Kidney (tissue), 14 donors: ENCODE measurements around the gene ECT2L. TPM values are rescaled to one million over a fixed set of nuclear protein-coding genes. Genes with fewer than 3 reads are reported as not detected.

ENCODE experiments used
- DNase-seq, 5 donors: peaks; one replicate each; pipeline ENCODE4 v3.0.0-alpha.2; 2013 to 2020
- FAIRE-seq: peaks from 2 replicates; lab custom pipeline; 2012; peaks lifted over from hg19 to GRCh38; lab: Jason Lieb, UNC
- H3K27ac ChIP-seq, 2 donors: one replicate each; pipeline ENCODE4 v1.7.0; 2013; ENCODE audit warnings: low read depth in 2 of 2, low read length in 2 of 2, inconsistent platforms in 1 of 2
- H3K27me3 ChIP-seq: one replicate; pipeline ENCODE4 v1.7.1; 2013; ENCODE audit warnings: low read length, inconsistent platforms; ENCODE audit not compliant: control insufficient read depth, insufficient read depth
- H3K36me3 ChIP-seq, 3 donors: one replicate each; pipeline versions ENCODE4 v1.7.0 to v1.7.1; 2013; ENCODE audit warnings: low read length in 3 of 3, control low read depth in 1 of 3, inconsistent platforms in 1 of 3; ENCODE audit not compliant: insufficient read depth in 3 of 3, control insufficient read depth in 2 of 3
- H3K4me1 ChIP-seq, 3 donors: one replicate each; pipeline versions ENCODE4 v1.7.0 to v1.7.1; 2013; ENCODE audit warnings: low read length in 3 of 3, inconsistent platforms in 1 of 3, low read depth in 1 of 3; ENCODE audit not compliant: control insufficient read depth in 2 of 3, insufficient read depth in 2 of 3
- H3K4me3 ChIP-seq, 3 donors: one replicate each; pipeline versions ENCODE4 v1.7.0 to v1.8.1; 2013; ENCODE audit warnings: low read length in 3 of 3, control low read depth in 1 of 3, inconsistent platforms in 1 of 3
- H3K9ac ChIP-seq, 3 donors: one replicate each; pipeline versions ENCODE4 v1.7.0 to v1.7.1; 2013; ENCODE audit warnings: low read length in 3 of 3, control low read depth in 1 of 3, inconsistent platforms in 1 of 3
- H3K9me3 ChIP-seq, 3 donors: one replicate each; pipeline versions ENCODE4 v1.7.0 to v1.7.1; 2013; ENCODE audit warnings: low read length in 3 of 3, control low read depth in 1 of 3, inconsistent platforms in 1 of 3; ENCODE audit not compliant: control insufficient read depth in 2 of 3, insufficient read depth in 1 of 3
- CTCF ChIP-seq: IDR thresholded peaks from 3 replicates; pipeline ENCODE4 v1.5.1; 2012; ENCODE audit warnings: mild to moderate bottlenecking, moderate library complexity, borderline replicate concordance; ENCODE audit not compliant: insufficient read depth; ENCODE audit errors: extremely low read depth
- intact Hi-C: fragments of 100-400 bp; cut with DNase I; formaldehyde crosslinking; loops from one replicate; pipeline ENCODE4 v1.11.1; 2022
- polyA plus RNA-seq: library from polyadenylated mRNA; stranded (reverse); fragments of 350-450 nt; fragmentation: Illumina TruSeq; extraction: RNeasy Lipid Tissue Mini Kit (QIAGEN cat#74804); gene quantifications from one replicate; pipeline ENCODE4 v1.2.3, GENCODE V29; 2014; ENCODE audit warnings: low read depth, low replicate concordance; ENCODE audit not compliant: insufficient read depth
- total RNA-seq: library from RNA; stranded (reverse); fragmentation: NEBNext Ultra II Directional; extraction: Animal tissue kit (Norgen Biotek cat#: 25700); gene quantifications from one replicate; pipeline ENCODE4 v1.2.1, GENCODE V29; 2021
- donor health status: control.
- donor health status: control.
- donor health status: control.
- donor health status: control.
- donor health status: control.
- donor health status: DM: yes; HTN: yes; CAD: no.
- donor health status: Normal renal cell carcinoma (clear cell type).

ECT2L gene
- total and polyA plus RNA-seq, 2 donors from 2014 or later: 0.13 TPM; not detected in 1

GRCh38 chr6:138785980-138786379 lies 9.9 kb upstream of the ECT2L start:
- H3K36me3 ChIP-seq: peaks cover 2 to 13% (median 8%) of the 10 kb centered on the region in 3 donors
- DNase-seq (no peak), FAIRE-seq (no peak)
- intact Hi-C loops: no loop called here
- no peaks in the 10 kb centered on the region for H3K27me3 ChIP-seq
- no peak overlapping the region for H3K4me3 ChIP-seq
- no peak overlapping the region for H3K9ac ChIP-seq
- H3K27ac ChIP-seq: no peak overlapping the region
- TF ChIP-seq CTCF: no peak
- no peaks in the 10 kb centered on the region for H3K9me3 ChIP-seq
- H3K4me1 ChIP-seq: no peaks in the 10 kb centered on the region

- no peak overlapping the region for H3K27ac ChIP-seq
- no peak for FAIRE-seq
- intact Hi-C loops: no loop called here
These were observed 8.7 kb upstream of the ECT2L start for GRCh38 chr6:138787138-138787537.

GRCh38 chr6:138796771-138797170 lies 884 bp downstream of the ECT2L start:
- no peak overlapping the region for H3K4me3 ChIP-seq
- H3K27ac ChIP-seq: no peak overlapping the region
- no peaks in the 10 kb centered on the region for H3K27me3 ChIP-seq
- DNase-seq (no peak), FAIRE-seq (no peak)
- H3K9me3 ChIP-seq: no peaks in the 10 kb centered on the region
- H3K36me3 ChIP-seq: no peaks in the 10 kb centered on the region
- no peak overlapping the region for H3K9ac ChIP-seq
- H3K4me1 ChIP-seq: no peaks in the 10 kb centered on the region
- intact Hi-C loops: no loop called here
- TF ChIP-seq CTCF: no peak

More at GRCh38 chr6:138787138-138787537, 8.7 kb upstream of the ECT2L start:
- Histone ChIP-seq H3K9ac (no peak overlapping the region), H3K36me3 (peaks cover 0 to 13% (median 9%) of the 10 kb centered on the region in 3 donors), H3K4me1 (no peaks in the 10 kb centered on the region), H3K9me3 (no peaks in the 10 kb centered on the region), H3K27me3 (no peaks in the 10 kb centered on the region), H3K4me3 (no peak overlapping the region)
- DNase-seq: no peak
- TF ChIP-seq CTCF: no peak
